A549 (cell line): ENCODE data around the gene OCA2.

ENCODE experiments used
- JUN ChIP-seq, 2 experiments: fragments of >200 bp; sonication (Bioruptor Twin); formaldehyde crosslinking; IDR thresholded peaks; 2 replicates in 1 of 2; 3 replicates in 1 of 2; pipeline ENCODE4 v1.6.1; 2016 to 2017
- KDM1A ChIP-seq: fragments of 200-600 bp; sonication (generic); IDR thresholded peaks from 2 replicates; pipeline ENCODE4 v1.6.1; 2016; ENCODE audit warnings: low read depth, mild to moderate bottlenecking
- MAFK ChIP-seq: fragments of 450-650 bp; IDR thresholded peaks from 2 replicates; pipeline ENCODE4 v1.6.1; 2014; ENCODE audit not compliant: partially characterized antibody
- POLR2A ChIP-seq: IDR thresholded peaks from 2 replicates; pipeline ENCODE4 v1.6.1; 2012; ENCODE audit warnings: mild to moderate bottlenecking, low read length
- POLR2AphosphoS2 ChIP-seq: conservative IDR thresholded peaks from 2 replicates; pipeline ENCODE4 v1.6.1; 2012; ENCODE audit warnings: low read length, improper control_type of control experiment, inconsistent platforms
- RAD21 ChIP-seq, 2 experiments: fragments of >200 bp in 1 of 2; sonication (Bioruptor Twin) in 1 of 2; formaldehyde crosslinking in 1 of 2; IDR thresholded peaks in 1 of 2; conservative IDR thresholded peaks in 1 of 2; 2 replicates in 1 of 2; 3 replicates in 1 of 2; pipeline ENCODE4 v1.6.1; 2012 to 2018; ENCODE audit warnings: inconsistent platforms in 1 of 2
- RCOR1 ChIP-seq: fragments of 150-350 bp; IDR thresholded peaks from 2 replicates; pipeline ENCODE4 v1.6.1; 2014; ENCODE audit warnings: antibody characterized with exemption, low read length, low read depth
- SREBF2 ChIP-seq: fragments of 450-650 bp; IDR thresholded peaks from 2 replicates; pipeline ENCODE4 v1.6.1; 2014; ENCODE audit warnings: mild to moderate bottlenecking, moderate library complexity
- ZSCAN20 ChIP-seq: fragments of 250-450 bp; sonication (Bioruptor Pico); IDR thresholded peaks from 2 replicates; pipeline ENCODE4 v1.8.0; 2022; ENCODE audit warnings: mild to moderate bottlenecking, moderate library complexity
- TF ChIP-seq, protein P1 (sequence below): fragments of 250-450 bp; sonication (Bioruptor Pico); IDR thresholded peaks from 2 replicates; pipeline ENCODE4 v1.5.0; 2021; ENCODE audit warnings: mild to moderate bottlenecking, moderate library complexity, borderline replicate concordance
- TF ChIP-seq, protein P2 (sequence below): fragments of >200 bp; sonication (Bioruptor Twin); formaldehyde crosslinking; IDR thresholded peaks from 3 replicates; pipeline ENCODE4 v1.5.1; 2016

DNA sequence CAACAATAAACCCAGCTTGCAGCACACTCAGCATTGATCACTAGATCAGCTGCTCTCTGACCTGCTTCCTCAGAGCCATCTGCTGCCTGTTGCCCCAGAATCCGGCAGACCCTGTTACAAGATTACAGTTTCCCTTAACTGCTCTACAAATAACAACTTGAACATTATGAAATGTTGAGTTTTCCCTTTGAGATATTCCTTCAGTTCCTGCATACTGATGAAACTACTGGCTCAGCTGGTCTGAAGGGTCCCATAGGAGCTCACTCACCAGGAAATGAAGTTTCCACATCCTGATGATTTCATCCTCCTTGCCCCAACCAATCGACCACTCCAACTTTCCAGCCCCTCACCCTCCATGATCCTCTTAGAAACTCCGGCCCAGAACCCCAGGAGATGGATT lies 281.9 kb downstream of the OCA2 start:
- TF ChIP-seq, protein P1, sequence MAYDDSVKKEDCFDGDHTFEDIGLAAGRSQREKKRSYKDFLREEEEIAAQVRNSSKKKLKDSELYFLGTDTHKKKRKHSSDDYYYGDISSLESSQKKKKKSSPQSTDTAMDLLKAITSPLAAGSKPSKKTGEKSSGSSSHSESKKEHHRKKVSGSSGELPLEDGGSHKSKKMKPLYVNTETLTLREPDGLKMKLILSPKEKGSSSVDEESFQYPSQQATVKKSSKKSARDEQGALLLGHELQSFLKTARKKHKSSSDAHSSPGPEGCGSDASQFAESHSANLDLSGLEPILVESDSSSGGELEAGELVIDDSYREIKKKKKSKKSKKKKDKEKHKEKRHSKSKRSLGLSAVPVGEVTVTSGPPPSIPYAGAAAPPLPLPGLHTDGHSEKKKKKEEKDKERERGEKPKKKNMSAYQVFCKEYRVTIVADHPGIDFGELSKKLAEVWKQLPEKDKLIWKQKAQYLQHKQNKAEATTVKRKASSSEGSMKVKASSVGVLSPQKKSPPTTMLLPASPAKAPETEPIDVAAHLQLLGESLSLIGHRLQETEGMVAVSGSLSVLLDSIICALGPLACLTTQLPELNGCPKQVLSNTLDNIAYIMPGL (CRISPR knock-in tag), result no peak
- no peak for TF ChIP-seq RAD21 (conservative IDR thresholded peaks at IDR 0.05 in 1 of 2, IDR thresholded peaks at IDR 0.05 in 1 of 2)
- TF ChIP-seq ZSCAN20, result no peak
- TF ChIP-seq, protein P2, sequence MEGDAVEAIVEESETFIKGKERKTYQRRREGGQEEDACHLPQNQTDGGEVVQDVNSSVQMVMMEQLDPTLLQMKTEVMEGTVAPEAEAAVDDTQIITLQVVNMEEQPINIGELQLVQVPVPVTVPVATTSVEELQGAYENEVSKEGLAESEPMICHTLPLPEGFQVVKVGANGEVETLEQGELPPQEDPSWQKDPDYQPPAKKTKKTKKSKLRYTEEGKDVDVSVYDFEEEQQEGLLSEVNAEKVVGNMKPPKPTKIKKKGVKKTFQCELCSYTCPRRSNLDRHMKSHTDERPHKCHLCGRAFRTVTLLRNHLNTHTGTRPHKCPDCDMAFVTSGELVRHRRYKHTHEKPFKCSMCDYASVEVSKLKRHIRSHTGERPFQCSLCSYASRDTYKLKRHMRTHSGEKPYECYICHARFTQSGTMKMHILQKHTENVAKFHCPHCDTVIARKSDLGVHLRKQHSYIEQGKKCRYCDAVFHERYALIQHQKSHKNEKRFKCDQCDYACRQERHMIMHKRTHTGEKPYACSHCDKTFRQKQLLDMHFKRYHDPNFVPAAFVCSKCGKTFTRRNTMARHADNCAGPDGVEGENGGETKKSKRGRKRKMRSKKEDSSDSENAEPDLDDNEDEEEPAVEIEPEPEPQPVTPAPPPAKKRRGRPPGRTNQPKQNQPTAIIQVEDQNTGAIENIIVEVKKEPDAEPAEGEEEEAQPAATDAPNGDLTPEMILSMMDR, result no peak
- no peak for TF ChIP-seq POLR2A
- TF ChIP-seq KDM1A, result no peak
- no peak for TF ChIP-seq MAFK
- no peak for TF ChIP-seq POLR2AphosphoS2
- TF ChIP-seq RCOR1, result no peak
- TF ChIP-seq JUN (IDR thresholded peaks at IDR 0.05), result no peak
- no peak for TF ChIP-seq SREBF2
